BJ (cell line): ENCODE data around the gene DNLZ. TPM values are rescaled to one million over a fixed set of nuclear protein-coding genes. Genes with fewer than 3 reads are reported as not detected.

ENCODE experiments used
- CTCF ChIA-PET: fragments of 350-600 bp; formaldehyde crosslinking; extraction: SDS; loops from one replicate; lab custom pipeline; 2021; ENCODE audit warnings: antibody characterized with exemption, inconsistent platforms; lab: Yijun Ruan, JAX
- POLR2A ChIA-PET: fragments of 300-600 bp; sonication (Branson Sonifier 250); formaldehyde crosslinking; extraction: SDS; loops from one replicate; lab custom pipeline; 2021; ENCODE audit warnings: antibody characterized with exemption; lab: Charles Lee
- DNase-seq: peaks from one replicate; pipeline ENCODE4 v3.0.0-alpha.2; 2011; ENCODE audit warnings: low read depth
- H3K27me3 ChIP-seq: 2 replicates; pipeline ENCODE4 v1.6.0; 2011; ENCODE audit warnings: low read length; ENCODE audit not compliant: control insufficient read depth, insufficient read depth
- H3K36me3 ChIP-seq: 2 replicates; pipeline ENCODE4 v1.5.1; 2011; ENCODE audit warnings: low read length; ENCODE audit not compliant: control insufficient read depth, insufficient read depth
- H3K4me3 ChIP-seq: 2 replicates; pipeline ENCODE4 v1.5.1; 2011; ENCODE audit warnings: low read depth, mild to moderate bottlenecking, control low read depth, low read length
- CTCF ChIP-seq: IDR thresholded peaks from 2 replicates; pipeline ENCODE4 v1.5.1; 2011; ENCODE audit warnings: low read depth, mild to moderate bottlenecking, control low read depth, inconsistent platforms, low read length, moderate library complexity; ENCODE audit not compliant: insufficient read depth
- polyA plus RNA-seq: library from polyadenylated mRNA; depleted of rRNA; stranded (reverse); fragments of >200 nt; gene quantifications from 2 replicates; pipeline ENCODE4 v1.2.3, GENCODE V29; 2011

DNLZ gene
- polyA plus RNA-seq, 1 experiment = 7.2 TPM

- DNase-seq = no peak
- CTCF ChIA-PET = interaction anchor here (1.3 kb wide), 1 partner anchor 44 kb away, joined by 4 read pairs; no protein-coding TSS in a partner anchor
- Histone ChIP-seq H3K36me3 (no peaks in the 10 kb centered on the region), H3K4me3 (no peak overlapping the region), H3K27me3 (no peaks in the 10 kb centered on the region; the same call in 1 of the 2 replicates)
- no peak for TF ChIP-seq CTCF
- POLR2A ChIA-PET = no interaction called here
These were observed 44.7 kb downstream of the DNLZ start for GRCh38 chr9:136318776-136319241.

GRCh38 chr9:136318111-136318775 lies 45.3 kb downstream of the DNLZ start:
- H3K4me3 ChIP-seq = no peak overlapping the region
- TF ChIP-seq CTCF = no peak
- DNase-seq = no peak
- H3K27me3 ChIP-seq = no peaks in the 10 kb centered on the region; the same call in 1 of the 2 replicates
- no peaks in the 10 kb centered on the region for H3K36me3 ChIP-seq
- CTCF ChIA-PET = no interaction called here
- POLR2A ChIA-PET = no interaction called here

- Histone ChIP-seq H3K36me3 (no peaks in the 10 kb centered on the region), H3K27me3 (no peaks in the 10 kb centered on the region; the same call in 1 of the 2 replicates), H3K4me3 (no peak overlapping the region)
- no peak for TF ChIP-seq CTCF
- no peak for DNase-seq
- CTCF ChIA-PET = no interaction called here
- POLR2A ChIA-PET = no interaction called here
These were observed 45.8 kb downstream of the DNLZ start for GRCh38 chr9:136317695-136318094.

- H3K4me3 ChIP-seq = no peak overlapping the region
- ChIA-PET CTCF (no interaction called here), POLR2A (no interaction called here)
- no peaks in the 10 kb centered on the region for H3K36me3 ChIP-seq
- no peaks in the 10 kb centered on the region; the same call in 1 of the 2 replicates for H3K27me3 ChIP-seq
- DNase-seq = no peak
- no peak for TF ChIP-seq CTCF
These were observed 46.5 kb downstream of the DNLZ start for GRCh38 chr9:136316896-136317676.

GRCh38 chr9:136316271-136316751 lies 47.2 kb downstream of the DNLZ start:
- DNase-seq = no peak
- CTCF ChIA-PET = interaction anchor here (1.0 kb wide), 1 partner anchor 47 kb away, joined by 3 read pairs; the partner anchor contains the start of gene DNLZ
- Histone ChIP-seq H3K36me3 (no peaks in the 10 kb centered on the region), H3K4me3 (no peak overlapping the region), H3K27me3 (no peaks in the 10 kb centered on the region)
- POLR2A ChIA-PET = no interaction called here
- TF ChIP-seq CTCF = no peak
